Stimulated activated CD8-positive, alpha-beta memory T cell treated with anti-CD3 and anti-CD28 coated beads, Interleukin-4, amount 100 ng/mL, for 24 hours (primary cell): ENCODE results near the gene ADIPOQ.
"Not testable (repeated sequence)": the region's sequence is repeated elsewhere in the genome, so short reads cannot be mapped to it uniquely, and the experiment has no call there.

ENCODE experiments used
- DNase-seq: peaks from one replicate; pipeline ENCODE4 v3.0.0-alpha.2; 2020; ENCODE audit warnings: low read depth

Gene ADIPOQ

DNA sequence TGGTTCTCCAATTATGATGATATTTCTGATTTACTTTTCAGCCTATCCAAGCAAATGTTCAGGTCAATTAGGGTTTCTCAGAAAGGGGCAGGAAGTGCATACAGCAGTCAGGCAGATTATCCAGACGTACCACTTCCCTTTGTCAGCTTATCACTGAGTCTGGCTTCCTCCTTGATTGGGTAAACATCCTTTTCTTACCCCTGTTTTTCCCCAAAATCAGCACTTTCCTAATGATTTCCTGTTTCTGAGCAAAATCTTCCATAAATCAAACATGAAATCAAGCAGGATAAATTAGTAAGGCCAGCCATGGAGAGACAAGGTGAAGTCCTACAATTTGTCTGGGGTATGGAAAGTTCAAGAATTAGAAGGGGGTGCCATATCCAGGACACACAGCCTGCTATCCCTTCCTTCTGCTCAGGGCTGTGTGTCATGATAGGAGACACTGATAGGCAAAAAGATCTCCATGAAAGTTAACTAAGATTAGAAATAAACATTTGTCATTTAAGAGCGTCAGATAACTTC, 29.0 kb downstream of the ADIPOQ start:
- no peak for DNase-seq

DNA sequence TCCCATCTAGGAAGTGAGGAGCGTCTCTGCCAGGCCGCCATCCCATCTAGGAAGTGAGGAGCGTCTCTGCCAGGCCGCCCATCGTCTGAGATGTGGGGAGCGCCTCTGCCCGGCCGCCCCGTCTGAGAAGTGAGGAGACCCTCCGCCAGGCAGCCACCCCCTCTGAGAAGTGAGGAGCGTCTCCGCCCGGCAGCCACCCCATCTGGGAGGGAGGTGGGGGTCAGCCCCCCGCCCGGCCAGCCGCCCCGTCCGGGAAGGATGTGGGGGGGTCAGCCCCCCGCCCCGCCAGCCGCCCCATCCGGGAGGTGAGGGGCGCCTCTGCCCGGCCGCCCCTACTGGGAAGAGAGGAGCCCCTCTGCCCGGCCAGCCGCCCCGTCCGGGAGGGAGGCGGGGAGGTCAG, 31.3 kb downstream of the ADIPOQ start:
- DNase-seq: not testable (repeated sequence)

- DNase-seq: not testable (repeated sequence)
These were observed 31.7 kb downstream of the ADIPOQ start for GRCh38 chr3:186874216-186874615.

GRCh38 chr3:186874841-186875240, 32.3 kb downstream of the ADIPOQ start:
- not testable (repeated sequence) for DNase-seq

GRCh38 chr3:186875708-186876107, 33.2 kb downstream of the ADIPOQ start:
- no peak for DNase-seq

GRCh38 chr3:186879781-186880180, 37.3 kb downstream of the ADIPOQ start:
- DNase-seq: no peak

- no peak for DNase-seq
These were observed 37.9 kb downstream of the ADIPOQ start for GRCh38 chr3:186880406-186880805.

- no peak for DNase-seq
These were observed 39.6 kb downstream of the ADIPOQ start for GRCh38 chr3:186882150-186882524.

GRCh38 chr3:186882881-186883685, 40.6 kb downstream of the ADIPOQ start:
- DNase-seq: peak; percentile 10

DNA sequence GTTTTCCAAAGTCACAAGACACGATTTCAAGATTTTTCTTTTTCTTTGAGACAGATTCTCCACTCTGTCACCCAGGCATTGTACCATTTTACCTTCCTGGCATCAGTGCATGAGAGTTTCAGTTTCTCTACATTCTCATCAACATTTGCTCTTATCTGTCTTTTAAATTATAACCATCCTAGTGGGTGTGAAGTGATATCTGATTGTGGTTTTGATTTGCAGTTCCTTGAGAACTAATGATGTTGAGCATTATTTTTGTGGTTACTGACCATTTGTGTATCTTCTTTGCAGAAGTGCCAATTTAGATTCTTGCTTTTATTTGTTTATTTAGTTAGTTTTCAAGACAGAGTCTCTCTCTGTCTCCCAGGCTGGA, 41.2 kb downstream of the ADIPOQ start:
- DNase-seq: no peak

DNA sequence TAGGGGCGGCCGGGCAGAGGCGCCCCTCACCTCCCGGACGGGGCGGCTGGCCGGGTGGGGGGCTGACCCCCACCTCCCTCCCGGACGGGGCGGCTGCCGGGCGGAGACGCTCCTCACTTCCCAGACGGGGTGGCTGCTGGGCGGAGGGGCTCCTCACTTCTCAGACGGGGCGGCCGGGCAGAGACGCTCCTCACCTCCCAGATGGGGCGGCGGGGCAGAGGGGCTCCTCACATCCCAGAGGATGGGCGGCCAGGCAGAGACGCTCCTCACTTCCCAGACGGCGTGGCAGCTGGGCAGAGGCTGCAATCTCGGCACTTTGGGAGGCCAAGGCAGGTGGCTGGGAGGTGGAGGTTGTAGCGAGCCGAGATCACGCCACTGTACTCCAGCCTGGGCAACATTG, 42.4 kb downstream of the ADIPOQ start:
- DNase-seq: not testable (repeated sequence)

DNA sequence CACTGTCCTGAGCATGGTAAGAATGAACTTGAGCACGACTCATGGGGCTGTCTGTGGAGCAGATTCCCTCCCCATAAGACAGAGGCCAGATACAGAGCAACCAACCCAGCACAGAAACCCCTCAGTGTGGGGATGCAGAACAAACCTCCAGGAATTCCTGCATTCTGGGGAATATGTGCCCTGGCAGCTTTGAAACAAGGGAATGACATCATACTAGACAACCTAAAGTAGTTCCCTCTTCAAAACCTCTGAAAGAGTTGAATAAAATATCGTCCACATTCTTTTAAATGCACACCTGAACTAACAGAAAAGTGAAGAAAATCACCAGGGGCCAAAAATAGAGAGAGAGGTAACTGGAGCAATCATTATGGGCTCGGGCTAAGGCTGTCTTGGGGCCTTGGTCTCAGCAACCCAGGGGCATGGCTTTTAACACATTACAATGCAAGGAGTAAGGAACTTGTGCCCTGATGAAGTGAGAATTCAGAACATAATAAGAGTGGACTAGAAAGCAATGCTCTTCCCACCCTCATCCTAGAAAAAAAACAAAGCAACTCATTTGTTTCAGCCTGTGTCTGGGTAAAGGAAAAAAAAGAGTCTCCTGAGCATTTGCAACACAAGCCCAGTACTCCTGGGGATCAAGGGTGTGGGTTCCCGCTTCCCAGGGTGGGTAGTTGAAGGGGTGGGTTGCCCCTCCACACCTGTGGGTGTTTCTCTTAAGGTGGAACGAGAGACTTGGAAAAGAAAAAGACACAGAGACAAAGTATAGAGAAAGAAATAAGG, 43.9 kb downstream of the ADIPOQ start:
- no peak for DNase-seq

DNA sequence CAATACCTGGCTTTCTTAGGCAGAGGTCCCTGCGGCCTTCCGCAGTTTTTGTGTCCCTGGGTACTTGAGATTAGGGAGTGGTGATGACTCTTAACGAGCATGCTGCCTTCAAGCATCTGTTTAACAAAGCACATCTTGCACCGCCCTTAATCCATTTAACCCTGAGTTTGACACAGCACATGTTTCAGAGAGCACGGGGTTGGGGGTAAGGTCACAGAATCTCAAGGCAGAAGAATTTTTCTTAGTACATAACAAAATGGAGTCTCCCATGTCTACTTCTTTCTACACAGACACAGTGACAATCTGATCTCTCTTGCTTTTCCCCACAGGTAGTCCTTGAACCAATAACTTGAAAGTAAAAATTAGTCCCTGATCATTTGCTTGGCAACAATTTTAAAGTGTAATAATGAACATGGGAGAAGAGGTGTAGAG, 45.0 kb downstream of the ADIPOQ start:
- DNase-seq: not testable (repeated sequence)

DNA sequence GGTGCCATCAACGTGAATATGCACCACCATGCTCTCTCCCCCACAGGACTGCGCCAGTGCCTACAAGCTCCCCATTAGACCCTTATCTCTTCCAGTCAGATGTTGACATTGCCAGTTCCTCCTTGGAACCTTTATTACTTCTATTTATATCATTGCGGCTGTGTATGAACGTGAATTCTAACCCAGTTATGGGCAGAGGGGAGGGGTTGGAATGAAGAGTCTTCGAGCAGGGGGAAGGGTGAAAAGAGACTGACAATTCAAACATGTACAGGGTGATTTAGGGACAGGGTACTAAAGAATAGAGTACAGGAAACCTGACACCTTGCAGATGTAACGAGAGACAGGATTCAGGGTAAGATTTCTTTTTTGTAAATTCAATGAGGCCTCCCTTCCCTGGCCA, 46.1 kb downstream of the ADIPOQ start:
- no peak for DNase-seq

- DNase-seq: not testable (repeated sequence)
These were observed 47.2 kb downstream of the ADIPOQ start for GRCh38 chr3:186889698-186890097.

GRCh38 chr3:186890911-186891310, 48.4 kb downstream of the ADIPOQ start:
- DNase-seq: no peak

DNA sequence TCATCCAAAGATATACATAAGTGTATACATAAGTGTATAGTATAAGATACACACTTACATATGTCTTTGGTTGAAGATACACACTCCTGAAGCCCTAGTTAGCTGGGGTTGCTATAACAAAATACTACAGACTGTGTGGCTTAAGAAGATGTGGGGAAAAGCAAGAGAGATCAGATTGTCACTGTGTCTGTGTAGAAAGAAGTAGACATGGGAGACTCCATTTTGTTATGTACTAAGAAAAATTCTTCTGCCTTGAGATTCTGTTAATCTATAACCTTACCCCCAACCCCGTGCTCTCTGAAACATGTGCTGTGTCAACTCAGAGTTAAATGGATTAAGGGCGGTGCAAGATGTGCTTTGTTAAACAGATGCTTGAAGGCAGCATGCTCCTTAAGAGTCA, 50.6 kb downstream of the ADIPOQ start:
- not testable (repeated sequence) for DNase-seq

DNA sequence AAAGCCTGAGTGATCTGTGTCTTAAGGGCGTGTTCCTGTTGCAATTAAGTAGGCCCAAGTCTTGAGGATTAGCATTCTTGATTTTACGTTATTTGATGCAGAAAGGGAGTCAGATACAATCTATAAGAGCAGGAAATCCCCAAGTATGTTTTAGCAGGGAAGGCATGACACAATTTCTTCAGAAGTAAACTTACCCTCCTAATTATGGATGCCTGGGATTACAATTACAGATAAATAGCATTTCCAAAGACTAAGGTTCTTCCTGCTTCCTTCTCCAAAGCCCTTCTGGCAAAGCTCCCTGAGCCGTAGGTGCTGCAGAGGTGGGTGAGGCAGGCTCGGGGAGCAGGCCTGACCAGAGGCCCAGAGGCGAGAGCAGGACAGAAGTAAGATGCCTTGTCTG, 52.9 kb downstream of the ADIPOQ start:
- no peak for DNase-seq

DNA sequence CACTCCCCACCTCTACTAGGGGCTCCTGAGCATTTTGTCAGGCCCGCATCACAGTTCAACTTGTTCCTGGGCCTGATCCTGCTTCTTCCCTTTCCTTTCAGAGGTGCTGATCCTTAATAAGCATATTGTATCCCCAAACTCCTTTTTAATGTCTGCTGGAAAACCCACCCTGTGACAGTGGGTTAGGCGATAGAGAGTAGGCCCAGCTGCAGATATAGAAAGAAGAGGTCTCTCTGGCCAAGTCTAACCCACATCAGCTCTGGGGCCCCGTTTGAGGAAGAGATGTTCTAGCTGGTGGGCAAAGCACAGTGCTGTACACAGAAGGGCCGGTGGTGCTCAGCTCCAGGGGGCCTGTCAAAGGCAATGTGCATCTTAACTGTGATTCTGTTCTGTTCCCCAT, 53.5 kb downstream of the ADIPOQ start:
- DNase-seq: no peak

- no peak for DNase-seq
These were observed 54.4 kb downstream of the ADIPOQ start for GRCh38 chr3:186896875-186897274.

DNA sequence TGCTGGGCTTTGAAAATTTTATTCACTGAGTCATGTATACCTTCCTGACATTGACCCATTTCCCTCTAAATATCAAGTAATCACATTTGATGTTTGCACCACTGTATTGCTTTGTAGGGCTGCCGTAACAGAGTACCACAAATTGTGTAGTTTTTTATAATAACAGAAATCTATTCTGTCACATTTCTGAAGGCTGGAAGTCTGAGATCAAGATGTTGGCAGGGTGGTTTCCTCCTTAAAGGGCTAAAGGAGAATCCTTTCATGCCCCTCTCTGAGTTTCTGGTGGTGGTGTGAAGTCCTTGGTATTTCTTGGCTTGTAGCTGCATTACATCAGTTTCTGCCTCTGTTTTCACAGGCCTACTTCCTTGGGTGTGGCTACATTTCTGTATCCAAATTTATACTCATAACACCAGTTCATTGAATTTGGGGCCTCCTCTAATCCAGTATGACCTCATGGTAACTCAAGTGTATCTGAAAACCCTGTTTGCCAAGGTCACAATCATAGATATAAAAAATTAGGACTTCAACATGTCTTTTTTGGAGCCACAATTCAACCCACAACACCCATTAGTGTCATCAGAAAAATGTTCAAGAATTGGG, 58.7 kb downstream of the ADIPOQ start:
- DNase-seq: no peak

- no peak for DNase-seq
These were observed 59.6 kb downstream of the ADIPOQ start for GRCh38 chr3:186902154-186902553.

DNA sequence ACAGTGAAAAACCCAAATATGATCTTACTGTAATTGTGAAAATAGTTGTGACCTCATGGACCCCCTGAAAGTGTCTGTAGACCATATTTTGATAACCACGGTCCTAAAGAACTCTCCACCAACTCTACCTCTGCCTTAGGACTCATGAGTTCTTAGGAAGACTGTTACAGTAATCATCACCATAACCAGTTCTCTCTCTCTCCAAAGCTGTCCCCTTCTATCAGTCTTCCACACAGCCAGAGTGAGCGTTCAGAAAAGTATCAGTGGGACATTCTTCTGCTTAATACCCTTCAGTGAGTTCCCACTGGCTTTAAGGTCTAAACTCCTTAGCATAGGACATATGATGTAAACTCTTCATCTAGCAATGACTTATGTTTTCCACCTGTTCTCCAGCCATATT, 60.2 kb downstream of the ADIPOQ start:
- DNase-seq: no peak
